Renal cortical epithelial cell (primary cell): ENCODE measurements around the gene AUTS2. TPM values are rescaled to one million over a fixed set of nuclear protein-coding genes. Genes with fewer than 3 reads are reported as not detected.
A peak's percentile ranks its signal among the peaks of the same experiment; 100 is the strongest.

ENCODE experiments used
- DNase-seq: peaks from one replicate; pipeline ENCODE4 v3.0.0-alpha.2; 2011; ENCODE audit warnings: low read depth
- total RNA-seq: library from RNA; depleted of rRNA; stranded (reverse); fragments of >200 nt; gene quantifications from 2 replicates; pipeline ENCODE4 v1.2.3, GENCODE V29; 2014

Gene AUTS2
- 0.52 and 3.2 TPM in 2 replicates for total RNA-seq

DNA sequence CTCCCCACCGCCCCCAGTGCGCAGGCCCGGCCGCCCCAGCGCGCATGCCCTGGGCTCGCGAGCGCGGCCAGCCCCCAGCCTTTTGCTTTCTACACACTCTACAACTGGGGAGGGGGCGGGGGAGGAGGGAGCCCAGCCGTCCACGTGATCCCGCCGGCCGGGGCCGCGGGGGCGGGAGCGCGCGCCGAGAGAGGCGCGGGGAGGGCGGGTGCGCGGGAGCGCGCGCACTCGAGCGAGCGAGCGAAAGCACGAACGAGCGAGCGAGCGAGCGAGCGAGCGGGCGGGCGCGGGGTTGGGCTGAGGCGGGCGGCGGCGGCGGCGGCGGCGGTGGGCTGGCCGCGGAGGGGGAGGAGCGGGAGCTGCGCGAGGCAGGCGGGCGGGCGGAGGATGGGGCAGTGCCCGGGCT lies at the start of gene AUTS2:
Gene AUTS2 (plus strand): TSS at position 395 of the 406 bp plus-strand sequence. CDS start 1,179 bp downstream, outside the sequence.
- peak; percentile 29 for DNase-seq

DNA sequence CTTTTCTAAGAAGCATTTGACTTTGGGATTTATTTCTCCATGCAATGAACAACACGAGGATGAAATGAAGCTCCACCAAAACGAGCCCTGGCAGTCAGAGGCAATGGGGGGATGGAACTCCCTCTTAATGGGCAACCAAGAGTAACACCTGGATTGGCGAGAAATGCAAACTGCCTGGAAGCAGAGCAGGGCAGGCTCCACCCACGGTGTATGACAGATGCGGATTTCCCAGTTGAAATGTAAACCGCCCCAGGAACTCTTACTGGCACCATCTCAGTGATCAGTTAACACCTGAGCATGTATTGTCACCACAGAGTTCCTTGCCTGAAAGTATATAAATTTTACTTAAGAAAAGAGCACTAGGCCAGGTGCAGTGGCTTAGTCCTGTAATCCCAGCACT lies 47.3 kb upstream of the AUTS2 start:
- DNase-seq: no peak

DNA sequence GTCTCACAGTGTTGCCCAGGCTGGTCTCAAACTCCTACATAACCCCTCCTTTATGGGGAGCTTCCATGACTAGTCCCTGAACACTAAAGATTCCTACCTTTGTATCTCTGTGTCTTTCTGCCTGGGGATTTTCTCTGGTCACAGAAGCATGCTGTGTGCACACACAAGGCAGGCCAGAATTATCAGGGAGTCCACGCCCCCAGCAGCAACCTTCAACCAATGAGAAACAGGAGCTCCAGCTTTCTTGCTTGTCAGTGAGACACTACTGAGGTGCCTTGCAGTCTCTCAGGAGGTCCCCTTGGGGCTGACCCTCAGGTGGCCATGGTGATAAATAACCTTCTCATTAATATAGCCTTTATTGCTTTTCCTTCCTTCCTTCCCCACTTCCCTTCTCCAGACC lies 45.1 kb upstream of the AUTS2 start:
- no peak for DNase-seq

DNA sequence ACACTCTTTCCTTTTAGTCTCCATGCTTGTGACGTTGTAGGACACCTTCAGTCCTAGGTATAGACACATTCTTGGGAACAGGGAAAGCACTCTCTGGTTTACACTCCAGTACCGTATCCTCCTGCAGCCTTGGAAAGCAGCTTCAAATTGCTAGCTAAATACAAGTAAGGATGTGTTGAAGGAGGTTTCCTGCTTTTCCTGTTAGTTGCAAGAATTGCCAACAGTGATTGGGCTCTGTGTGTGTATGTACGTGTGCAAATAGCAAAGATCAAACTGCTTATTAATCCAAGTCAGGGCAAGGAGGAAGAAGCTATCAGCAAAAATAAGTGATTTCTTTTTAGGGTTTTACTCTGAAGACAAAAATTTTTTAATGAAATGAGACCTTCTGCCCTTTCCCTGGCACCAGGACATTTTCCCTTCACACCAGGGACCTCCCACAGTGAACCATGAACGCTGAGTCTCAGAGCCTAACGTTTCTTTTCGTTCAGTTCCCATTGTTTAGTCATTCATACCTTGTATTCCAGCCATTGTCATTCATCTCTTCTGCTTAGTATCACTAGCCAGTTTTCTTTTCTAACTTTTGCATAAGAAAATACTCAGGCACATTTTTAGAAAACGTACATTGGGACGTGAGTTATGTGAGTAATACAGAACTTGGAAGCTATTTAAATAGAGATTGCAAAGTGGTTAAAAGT lies 36.9 kb upstream of the AUTS2 start:
- no peak for DNase-seq

DNA sequence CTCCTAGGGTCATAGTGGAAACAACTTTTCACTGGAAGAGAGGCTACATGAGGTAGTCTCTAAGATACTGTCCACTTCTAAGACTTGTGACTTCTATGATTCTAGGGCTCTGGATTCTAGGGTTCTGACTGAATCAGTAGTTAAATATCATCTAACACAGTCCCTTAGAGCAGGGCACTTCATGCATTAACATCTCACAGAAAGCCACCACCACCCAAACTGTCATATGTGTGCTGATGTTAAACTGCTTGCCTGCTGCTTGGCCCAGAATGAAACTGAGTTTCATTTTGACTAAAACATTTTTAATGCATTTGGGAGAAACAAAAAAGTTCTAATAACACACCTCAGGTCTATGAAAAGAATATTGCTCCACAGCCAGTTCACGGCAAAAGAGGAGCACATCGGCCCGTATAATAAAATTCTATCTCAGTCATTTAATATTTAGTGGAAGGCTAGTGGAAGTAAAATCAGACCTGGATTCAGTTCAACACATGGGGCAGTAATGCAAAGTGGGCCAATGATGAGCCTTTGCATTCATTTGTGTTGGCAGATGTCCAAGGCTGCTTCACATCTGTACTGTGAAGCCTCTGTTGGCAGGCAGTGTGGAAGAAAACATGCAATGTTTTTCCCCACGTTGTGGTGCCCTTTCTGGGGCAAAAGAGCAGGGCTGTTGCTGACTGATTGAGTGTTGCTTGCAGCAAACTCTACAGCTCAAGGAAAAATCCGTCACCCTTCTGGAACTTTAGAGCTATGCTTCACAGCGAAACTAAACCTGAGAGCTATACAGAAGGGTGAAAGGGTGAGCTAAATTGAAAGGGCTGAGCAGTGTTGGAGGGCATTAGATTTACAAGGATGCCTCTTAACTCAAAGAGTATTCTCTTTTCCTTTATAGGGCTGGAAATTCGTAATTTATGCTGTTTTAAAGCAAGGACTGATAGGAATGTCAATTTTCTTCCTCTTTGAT lies 33.5 kb upstream of the AUTS2 start:
- DNase-seq: no peak

DNA sequence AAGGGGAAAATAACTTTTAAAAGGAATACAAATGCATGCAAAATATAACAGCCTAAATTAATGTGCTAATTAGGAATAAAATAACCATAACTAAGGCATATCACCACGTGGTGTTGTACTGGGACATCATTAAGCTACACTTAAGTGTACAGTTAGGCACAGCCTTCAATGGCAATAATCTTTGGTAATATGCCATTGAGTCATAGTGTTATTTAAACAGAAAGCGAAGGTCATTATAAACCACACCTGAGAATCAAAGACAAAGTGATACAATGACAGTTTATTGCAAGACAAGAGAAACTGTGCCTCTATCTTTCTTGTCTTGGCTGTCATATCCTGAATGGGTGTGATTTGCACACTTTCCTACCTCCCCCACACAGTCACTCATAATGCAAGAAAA lies 30.5 kb upstream of the AUTS2 start:
- DNase-seq: no peak

DNA sequence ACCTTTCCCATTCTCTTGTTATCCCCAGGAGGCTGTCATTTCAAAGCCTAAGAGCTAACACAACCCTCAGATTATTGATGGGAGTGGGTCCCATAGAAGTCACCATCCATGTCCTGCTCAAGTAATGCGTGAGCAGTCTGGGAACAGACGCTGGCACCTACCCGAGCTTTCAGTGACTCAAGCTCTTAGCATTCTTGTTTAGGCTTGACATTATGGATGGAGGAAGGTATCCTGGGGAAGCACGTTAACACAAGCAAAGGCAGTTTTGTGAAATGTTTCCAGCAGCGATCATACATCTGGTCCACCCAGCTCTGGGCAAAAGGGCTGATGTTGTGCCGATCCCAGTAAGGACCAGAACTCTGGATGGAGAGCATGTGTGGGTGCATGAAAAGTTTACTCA lies 30.0 kb upstream of the AUTS2 start:
- no peak for DNase-seq

DNA sequence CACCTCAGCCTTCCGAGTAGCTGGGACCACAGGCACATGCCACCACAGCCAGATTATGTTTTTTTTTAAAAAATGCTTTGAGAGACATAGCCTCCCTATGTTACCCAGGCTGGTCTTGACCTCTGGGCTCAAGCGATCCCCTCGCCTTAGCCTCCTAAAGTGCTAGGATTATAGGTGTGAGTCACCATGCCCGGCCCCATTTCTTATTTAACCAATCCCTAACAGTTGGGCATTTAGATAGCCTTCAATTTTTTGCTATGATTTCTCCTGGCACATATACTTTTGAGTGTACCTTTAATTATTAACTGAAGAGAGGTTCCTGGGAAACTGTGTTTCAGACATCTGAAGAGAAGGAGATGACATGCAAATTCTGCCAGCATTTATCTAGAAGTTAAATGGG lies 22.6 kb upstream of the AUTS2 start:
- DNase-seq: no peak

DNA sequence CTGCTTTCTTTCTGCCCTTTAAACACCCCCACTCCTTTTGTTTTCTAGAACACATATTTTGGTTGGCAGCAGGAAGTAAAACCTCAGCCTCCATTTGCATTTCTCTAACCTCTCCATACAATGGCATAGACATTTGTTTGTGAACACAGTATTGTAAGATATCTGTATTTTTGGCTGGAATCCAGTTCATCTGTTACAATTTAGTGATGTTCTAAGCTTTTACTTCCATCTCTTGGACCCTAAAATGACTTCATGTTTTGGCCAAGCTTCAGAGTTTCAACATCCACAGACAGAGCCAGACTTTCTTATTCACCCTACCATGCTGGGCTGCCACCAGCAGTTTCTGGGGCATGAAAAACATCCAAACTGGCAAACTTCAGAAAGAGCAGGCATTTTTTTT lies 21.1 kb upstream of the AUTS2 start:
- DNase-seq: no peak

DNA sequence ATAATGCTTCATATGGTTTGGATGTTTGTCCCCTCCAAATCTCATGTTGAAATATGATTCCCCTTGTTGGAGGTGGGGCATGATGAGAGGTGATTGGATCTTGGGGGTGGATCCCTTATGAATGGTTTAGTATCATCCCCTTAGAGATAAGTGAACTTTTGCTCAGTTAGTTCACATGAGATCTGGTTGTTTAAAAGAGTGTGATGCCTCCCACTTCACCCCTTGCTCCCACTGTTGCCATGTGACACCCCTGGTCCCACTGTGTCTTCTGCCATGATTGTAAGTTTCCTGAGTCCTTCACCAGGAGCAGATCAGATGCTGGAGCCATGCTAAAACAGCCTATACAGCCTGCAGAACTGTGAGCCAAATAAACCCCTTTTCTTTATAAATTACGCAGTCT lies 13.1 kb upstream of the AUTS2 start:
- no peak for DNase-seq

DNA sequence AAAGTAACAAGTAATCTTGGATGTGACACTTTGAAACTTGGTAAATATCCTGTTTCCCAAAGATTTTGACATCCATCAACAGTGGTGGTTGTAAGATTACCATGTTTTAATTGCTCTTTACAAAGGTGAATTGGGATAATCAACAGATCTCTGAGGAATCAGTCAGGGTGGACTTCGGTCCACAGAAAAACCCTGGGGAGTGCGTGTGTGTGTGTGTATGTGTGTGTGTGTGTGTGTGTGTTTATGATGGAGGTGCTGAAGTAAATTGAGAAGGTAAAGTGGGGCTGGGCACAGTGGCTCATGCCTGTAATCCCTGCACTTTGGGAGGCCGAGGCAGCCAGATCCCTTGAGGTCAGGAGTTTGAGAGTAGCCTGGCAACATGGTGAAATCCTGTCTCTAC lies 12.0 kb upstream of the AUTS2 start:
- no peak for DNase-seq

DNA sequence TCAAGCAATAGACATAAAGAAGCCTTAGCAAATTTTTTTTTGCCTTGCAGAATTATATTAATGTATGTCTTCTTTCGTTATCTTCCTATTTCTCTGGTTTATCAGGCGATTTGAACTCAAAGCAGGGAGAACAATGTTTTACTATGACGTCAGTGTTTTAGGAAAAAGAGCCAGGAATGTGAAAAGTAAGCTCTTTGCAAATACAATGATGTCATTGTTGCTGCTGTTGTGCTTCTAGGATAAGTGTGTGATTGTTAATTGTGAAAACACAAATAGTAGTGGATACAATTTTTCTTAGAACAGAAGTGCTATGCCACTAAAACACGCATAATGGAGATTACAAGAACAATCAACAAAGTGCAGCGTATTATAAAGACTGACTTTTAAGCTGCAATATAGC lies 9.5 kb upstream of the AUTS2 start:
- DNase-seq: no peak

DNA sequence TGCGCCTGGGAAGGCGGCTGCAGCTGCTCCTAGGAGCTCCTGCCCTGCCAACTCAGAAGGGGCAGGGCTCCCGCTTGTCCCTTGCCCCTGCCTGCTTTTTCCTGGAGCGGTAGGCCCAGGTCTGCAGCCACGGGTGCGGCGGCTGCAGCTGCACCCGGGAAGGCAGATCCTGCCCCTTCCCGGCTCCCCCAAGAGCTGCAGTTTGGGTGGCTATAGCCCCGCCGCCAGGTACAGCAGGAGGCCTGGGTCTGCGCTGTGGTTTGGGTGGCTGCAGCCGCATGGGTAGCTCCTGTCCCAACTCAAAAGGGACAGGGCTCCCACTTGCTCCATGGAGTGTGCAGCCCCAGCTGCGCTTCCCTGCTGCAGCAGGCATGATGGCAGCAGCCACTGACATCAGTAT lies 6.5 kb upstream of the AUTS2 start:
- DNase-seq: no peak

DNA sequence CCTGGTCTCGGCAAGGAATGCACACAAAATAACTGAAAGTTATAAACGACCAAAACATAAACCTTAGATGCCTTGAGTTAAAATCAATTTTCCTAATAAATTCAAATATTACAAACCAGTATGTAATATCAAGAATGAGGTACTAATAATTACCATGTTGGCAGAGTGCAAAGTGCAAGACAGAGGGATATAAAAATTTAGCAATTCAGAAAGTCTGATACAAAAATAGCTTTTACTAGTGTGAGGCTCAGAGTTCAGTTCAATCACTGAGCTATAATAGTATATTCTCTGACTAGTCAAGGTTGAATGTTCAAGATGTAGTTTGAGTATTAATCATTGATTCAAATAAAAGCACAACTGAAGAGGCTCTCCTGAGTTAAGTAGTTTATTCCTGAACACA lies 4.8 kb upstream of the AUTS2 start:
- DNase-seq: no peak

DNA sequence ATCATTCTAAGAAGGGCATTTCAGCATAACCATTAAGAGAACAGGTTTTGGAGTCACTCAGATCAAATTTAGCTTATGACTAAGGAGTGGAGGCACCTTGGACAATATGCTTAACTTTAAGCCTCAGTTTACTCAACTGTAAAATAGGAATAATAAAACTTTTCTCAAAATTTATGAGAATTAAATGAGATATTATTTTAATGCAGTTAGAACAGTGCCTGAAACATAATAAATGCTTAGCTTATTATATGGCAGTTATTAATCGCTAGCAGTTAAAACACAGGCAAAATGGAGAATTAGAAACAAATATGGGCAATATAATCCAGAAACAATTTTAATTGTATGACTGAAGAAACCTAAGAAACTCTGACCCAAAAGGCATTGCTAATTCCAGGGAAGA lies 2.9 kb upstream of the AUTS2 start:
- no peak for DNase-seq

DNA sequence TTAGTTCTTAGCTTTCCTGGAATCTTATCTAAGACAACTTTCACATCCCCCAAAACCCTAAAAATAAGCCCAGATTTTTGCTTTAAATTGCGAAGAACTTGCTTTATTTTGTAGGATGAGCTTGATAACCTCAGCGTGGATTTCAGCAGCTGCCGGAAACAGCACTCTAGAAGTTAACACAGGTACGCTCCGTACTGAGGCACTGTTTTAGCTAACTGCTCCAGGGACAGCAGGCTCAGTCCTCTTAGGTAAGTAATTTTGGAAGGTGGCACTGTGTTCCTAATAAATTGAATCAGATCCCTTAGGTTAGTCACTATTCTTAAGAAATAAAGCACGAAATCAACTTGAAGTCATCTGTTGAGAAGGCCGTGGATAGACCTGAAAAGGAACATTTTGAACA lies 2.2 kb upstream of the AUTS2 start:
- DNase-seq: no peak

DNA sequence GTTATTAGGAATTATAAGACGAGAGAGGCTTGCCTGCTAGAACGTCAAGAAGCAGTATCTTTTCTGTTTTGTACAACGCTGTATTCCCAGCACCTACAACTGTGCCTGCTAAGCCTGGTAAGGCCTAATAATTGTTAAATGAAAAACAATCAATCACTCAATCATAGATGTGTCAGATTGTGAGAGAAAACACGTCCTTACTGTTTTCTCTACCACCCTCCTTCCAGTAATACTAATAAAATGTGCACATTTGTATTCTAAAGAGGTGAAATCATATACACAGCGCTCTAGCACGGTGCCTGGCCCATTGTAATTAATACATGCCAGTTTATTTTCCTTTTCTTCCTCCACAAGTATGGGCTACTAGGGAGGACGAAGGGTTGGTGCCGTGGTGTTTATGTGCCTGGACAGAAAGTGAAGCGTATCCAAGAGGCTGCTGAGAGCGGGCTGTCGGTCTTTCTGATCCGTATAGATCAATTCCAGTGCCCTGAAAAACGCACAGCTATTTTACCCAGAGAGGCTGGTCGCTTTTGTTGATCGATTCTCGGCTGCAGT lies 1.5 kb upstream of the AUTS2 start:
- DNase-seq: no peak

DNA sequence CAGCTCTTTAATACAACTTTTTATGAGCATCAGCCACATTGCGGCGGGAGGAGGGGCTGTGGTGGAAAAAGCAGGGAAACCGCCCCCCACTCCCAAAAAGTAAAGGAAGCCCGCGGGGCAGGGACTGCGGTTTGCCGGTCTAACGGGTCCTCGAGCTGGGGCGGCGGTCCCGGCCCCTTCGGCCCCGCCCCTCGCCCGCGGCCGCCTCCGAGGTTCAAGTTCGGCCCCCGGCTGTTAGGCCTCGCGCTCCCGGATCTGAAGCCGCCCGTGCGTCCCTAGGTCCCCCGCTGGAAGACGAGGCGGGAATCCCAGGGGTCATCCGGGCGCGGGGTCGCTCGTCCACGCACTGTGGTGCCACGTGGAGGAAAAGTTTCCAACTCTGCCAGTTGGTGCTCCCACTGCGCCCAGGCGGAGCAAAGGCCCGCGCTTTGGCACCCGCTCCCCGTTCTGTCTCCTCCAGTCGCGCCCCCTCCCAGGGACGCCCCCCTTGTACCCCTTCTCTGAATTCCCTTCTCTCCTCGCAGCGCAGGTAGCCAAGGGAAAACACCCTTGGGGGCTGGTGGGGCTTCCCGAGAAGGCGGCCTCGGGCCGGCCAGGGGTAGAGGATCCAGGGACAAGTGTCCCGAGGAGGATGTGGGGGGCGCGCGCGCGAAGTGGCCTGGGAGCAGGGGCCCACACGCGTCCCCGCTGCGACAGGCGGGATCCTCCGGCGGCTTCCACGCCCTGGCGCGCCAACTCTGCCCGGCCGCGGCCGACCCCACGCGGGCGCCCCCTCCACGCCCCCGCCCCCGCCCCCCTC lies 798 bp upstream of the AUTS2 start:
- no peak for DNase-seq

DNA sequence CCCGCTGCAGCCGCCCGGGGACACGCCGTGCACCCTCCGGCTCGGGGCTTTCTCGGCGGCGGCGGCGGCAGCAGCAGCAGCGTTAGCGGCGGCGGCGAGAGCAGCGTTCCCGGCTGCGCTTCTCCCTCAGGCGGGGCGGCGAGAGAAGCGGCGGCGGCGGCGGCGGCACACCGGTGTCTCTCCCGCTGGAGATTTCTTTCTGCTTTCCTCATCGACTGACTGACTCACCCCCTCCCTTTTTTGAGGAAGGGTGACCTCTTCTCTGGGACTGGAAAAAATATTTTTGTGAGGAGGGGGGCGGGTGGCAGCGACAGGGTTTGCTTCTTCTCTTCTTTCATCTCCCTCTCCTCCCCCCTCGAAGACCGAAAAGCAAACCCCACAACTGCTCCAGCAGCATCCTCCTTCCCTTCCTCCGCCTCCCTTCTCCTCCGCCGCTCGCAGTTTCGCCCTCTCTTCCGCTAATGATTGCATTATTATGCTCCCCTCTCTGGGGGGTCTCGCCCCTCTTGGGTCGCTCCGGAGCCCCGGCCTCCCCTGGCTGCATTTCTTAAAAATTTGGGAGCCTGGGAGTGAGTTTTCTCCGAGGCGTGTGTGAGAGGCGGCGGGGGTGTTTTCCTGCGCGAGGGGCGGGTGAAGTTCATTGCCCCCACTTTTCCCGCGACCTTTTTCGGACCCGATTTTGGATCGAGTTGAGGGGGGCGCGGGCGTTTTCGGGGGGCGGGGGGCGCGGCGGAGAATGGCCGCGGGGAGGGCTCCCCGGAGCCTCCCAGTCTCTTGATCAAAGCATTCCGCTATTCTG lies 411 bp downstream of the AUTS2 start:
- no peak for DNase-seq

DNA sequence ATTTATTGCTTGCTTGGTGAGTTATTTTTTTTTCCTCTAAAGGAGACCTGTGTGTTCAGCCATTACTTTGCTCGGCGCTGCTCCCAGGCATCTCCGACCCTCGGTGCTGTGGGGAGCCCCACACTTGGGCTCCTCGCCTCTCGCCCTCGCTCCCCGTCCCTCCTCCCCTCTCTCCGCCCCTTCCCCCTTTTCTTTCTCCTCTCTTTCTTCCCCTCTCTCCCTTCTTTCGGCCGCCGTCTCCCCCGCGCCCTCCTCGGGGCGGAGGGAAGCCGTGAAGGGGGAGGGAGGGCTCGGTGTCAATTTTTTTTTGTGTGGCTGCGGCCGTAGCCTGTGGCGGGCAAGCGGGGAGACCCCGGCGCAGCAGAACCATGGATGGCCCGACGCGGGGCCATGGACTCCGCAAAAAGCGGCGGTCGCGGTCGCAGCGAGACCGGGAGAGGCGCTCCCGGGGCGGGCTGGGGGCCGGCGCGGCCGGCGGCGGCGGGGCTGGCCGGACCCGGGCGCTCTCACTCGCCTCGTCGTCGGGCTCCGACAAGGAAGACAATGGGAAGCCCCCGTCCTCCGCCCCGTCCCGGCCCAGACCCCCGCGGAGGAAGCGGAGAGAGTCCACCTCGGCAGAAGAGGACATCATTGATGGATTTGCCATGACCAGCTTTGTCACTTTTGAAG lies 1.1 kb downstream of the AUTS2 start:
- DNase-seq: peak; percentile 18
